HEK293T (cell line): ENCODE data around the gene USP34.

Experiments
- CTCF ChIA-PET: fragments of 350-600 bp; formaldehyde crosslinking; extraction: SDS; loops from one replicate; lab custom pipeline; 2021; ENCODE audit warnings: antibody characterized with exemption, inconsistent platforms; lab: Yijun Ruan, JAX
- POLR2A ChIA-PET: fragments of 350-600 bp; formaldehyde crosslinking; extraction: SDS; loops from one replicate; lab custom pipeline; 2020; ENCODE audit warnings: antibody characterized with exemption, inconsistent platforms; lab: Yijun Ruan, JAX
- DNase-seq: peaks from one replicate; pipeline ENCODE4 v3.0.0; 2012; ENCODE audit warnings: mixed read lengths; ENCODE audit errors: extremely low spot score
- ARNT ChIP-seq: fragments of 450-650 bp; IDR thresholded peaks from 2 replicates; pipeline ENCODE4 v1.6.1; 2017; ENCODE audit warnings: mild to moderate bottlenecking
- BHLHE40 ChIP-seq: fragments of 450-650 bp; IDR thresholded peaks from 2 replicates; pipeline ENCODE4 v1.6.1; 2016; ENCODE audit warnings: mild to moderate bottlenecking, moderate library complexity, borderline replicate concordance
- CTBP1 ChIP-seq: fragments of 450-650 bp; IDR thresholded peaks from 2 replicates; pipeline ENCODE4 v1.6.1; 2016; ENCODE audit warnings: borderline replicate concordance
- ELF4 ChIP-seq: fragments of 450-650 bp; IDR thresholded peaks from 2 replicates; pipeline ENCODE4 v1.6.1; 2017; ENCODE audit warnings: antibody characterized with exemption
- FOXA1 ChIP-seq: fragments of 450-650 bp; IDR thresholded peaks from 2 replicates; pipeline ENCODE4 v1.6.1; 2016; ENCODE audit warnings: mild to moderate bottlenecking
- FOXK2 ChIP-seq: fragments of 450-650 bp; IDR thresholded peaks from 2 replicates; pipeline ENCODE4 v1.6.1; 2016; ENCODE audit warnings: mild to moderate bottlenecking
- FOXM1 ChIP-seq: fragments of 450-650 bp; IDR thresholded peaks from 2 replicates; pipeline ENCODE4 v1.6.1; 2017; ENCODE audit warnings: mild to moderate bottlenecking, borderline replicate concordance
- HDGF ChIP-seq: fragments of 450-650 bp; IDR thresholded peaks from 2 replicates; pipeline ENCODE4 v1.6.1; 2017; ENCODE audit warnings: antibody characterized with exemption, borderline replicate concordance
- L3MBTL2 ChIP-seq: fragments of 450-650 bp; conservative IDR thresholded peaks from 2 replicates; pipeline ENCODE4 v1.6.1; 2016; ENCODE audit warnings: mild to moderate bottlenecking
- LEF1 ChIP-seq: fragments of 450-650 bp; IDR thresholded peaks from 2 replicates; pipeline ENCODE4 v1.6.1; 2017; ENCODE audit warnings: mild to moderate bottlenecking, borderline replicate concordance
- NFRKB ChIP-seq: fragments of 450-650 bp; IDR thresholded peaks from 2 replicates; pipeline ENCODE4 v1.6.1; 2016; ENCODE audit warnings: mild to moderate bottlenecking, moderate library complexity
- SP1 ChIP-seq: fragments of 450-650 bp; IDR thresholded peaks from 2 replicates; pipeline ENCODE4 v1.6.1; 2017
- SUZ12 ChIP-seq: fragments of 450-650 bp; IDR thresholded peaks from 2 replicates; pipeline ENCODE4 v1.6.1; 2016; ENCODE audit warnings: mild to moderate bottlenecking
- TARDBP ChIP-seq: fragments of 450-650 bp; IDR thresholded peaks from 2 replicates; pipeline ENCODE4 v1.6.1; 2016
- ZNF384 ChIP-seq: fragments of 450-650 bp; IDR thresholded peaks from 2 replicates; pipeline ENCODE4 v1.6.1; 2016
- TF ChIP-seq, protein P1 (sequence below): fragments of 450-650 bp; IDR thresholded peaks from 2 replicates; pipeline ENCODE4 v1.6.1; 2016

USP34 gene

DNA sequence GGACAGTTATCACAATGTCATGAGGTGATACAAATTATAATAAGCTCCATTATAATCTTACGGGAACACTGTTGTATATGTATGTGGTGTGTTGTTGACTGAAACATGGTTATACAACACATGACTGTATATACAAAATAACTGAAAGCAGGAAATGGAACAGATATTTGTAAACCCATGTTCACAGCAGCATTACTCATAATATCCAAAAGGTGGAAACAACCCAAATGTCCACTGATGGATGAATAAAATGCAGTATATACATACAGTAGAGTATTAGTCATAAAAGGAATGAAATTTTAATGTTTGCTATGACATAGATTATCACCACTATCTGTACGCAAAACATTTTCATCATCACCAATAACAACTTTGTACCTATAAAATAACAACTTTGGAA, 107.3 kb downstream of the USP34 start:
- ChIA-PET POLR2A (no interaction called here), CTCF (no interaction called here)
- TF ChIP-seq ELF4 (no peak), SP1 (no peak), L3MBTL2 (no peak), FOXM1 (no peak), BHLHE40 (no peak)
- TF ChIP-seq, protein P1, sequence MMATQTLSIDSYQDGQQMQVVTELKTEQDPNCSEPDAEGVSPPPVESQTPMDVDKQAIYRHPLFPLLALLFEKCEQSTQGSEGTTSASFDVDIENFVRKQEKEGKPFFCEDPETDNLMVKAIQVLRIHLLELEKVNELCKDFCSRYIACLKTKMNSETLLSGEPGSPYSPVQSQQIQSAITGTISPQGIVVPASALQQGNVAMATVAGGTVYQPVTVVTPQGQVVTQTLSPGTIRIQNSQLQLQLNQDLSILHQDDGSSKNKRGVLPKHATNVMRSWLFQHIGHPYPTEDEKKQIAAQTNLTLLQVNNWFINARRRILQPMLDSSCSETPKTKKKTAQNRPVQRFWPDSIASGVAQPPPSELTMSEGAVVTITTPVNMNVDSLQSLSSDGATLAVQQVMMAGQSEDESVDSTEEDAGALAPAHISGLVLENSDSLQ: no peak
- no peak for DNase-seq

DNA sequence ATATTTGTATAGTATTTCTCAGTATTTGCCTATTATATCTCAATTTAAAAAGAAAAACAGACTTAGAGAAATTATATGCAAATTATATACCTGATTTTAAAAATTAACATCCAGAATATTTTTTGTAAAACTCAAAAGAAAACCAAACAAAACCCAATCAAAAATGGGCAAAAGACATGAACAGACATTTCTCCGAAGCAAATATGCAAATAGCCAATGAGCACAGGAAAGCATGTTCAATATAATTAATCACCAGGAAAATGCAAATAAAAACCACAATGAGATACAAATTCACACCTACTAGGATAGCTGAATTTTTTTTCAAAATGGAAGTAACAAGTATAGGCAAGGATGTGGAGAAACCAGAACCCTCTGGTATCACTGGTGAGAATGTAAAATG, 108.0 kb downstream of the USP34 start:
- TF ChIP-seq TARDBP (no peak), ARNT (no peak), FOXK2 (no peak), FOXM1 (no peak), NFRKB (no peak), HDGF (no peak), CTBP1 (no peak), SUZ12 (no peak), ZNF384 (no peak), LEF1 (no peak), ELF4 (no peak), SP1 (no peak), FOXA1 (no peak), BHLHE40 (no peak), L3MBTL2 (no peak)
- TF ChIP-seq, protein P1: no peak
- ChIA-PET POLR2A (no interaction called here), CTCF (no interaction called here)
- DNase-seq: no peak

DNA sequence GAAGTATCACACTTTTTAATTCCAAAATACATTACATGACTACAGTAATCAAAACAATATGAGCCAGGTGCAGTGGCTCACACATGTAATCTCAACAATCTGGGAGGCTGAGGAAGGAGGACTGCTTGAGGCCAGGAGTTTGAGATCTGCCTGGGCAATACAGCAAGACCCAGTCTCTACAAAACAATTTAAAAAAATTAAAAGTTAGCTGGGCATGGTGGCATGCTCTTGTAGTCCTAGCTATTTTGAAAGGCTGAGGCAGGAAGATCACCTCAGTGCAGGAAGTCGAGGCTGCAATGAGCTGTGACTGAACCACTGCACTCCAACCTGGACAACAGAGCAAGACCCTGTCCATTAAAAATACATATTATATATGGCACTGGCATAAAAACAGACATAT, 109.8 kb downstream of the USP34 start:
- ChIA-PET POLR2A (no interaction called here), CTCF (no interaction called here)
- no peak for DNase-seq
- TF ChIP-seq FOXA1 (no peak), HDGF (no peak), FOXK2 (no peak), SP1 (no peak), BHLHE40 (no peak), CTBP1 (no peak), L3MBTL2 (no peak)
- TF ChIP-seq, protein P1: no peak

DNA sequence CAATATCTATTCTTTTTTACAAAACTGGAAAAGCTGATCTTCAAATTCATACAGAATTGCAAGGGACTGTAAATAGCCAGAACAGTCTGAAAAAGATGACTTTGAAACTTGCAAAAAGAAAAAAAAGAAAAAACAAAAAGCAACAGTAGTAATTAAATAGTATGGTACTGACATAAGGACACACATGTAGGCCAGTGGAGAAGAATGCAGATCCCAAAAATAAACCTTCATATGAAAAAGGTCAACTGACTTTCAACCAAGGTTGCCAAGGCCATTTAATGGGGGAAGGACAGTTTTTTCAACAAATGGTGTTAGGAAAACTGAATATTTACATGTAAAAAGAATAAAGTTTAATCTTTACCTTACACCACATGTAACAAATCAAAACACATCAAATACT, 111.8 kb downstream of the USP34 start:
- no peak for TF ChIP-seq ZNF384
- no peak for TF ChIP-seq SUZ12
- TF ChIP-seq NFRKB: no peak
- TF ChIP-seq ELF4: no peak
- TF ChIP-seq TARDBP: no peak
- TF ChIP-seq, protein P1: no peak
- no peak for TF ChIP-seq L3MBTL2
- TF ChIP-seq FOXM1: no peak
- no peak for TF ChIP-seq LEF1
- TF ChIP-seq FOXA1: no peak
- TF ChIP-seq HDGF: no peak
- TF ChIP-seq CTBP1: no peak
- no peak for TF ChIP-seq SP1
- TF ChIP-seq ARNT: no peak
- TF ChIP-seq BHLHE40: no peak
- no peak for TF ChIP-seq FOXK2
- POLR2A ChIA-PET: no interaction called here
- CTCF ChIA-PET: no interaction called here
- DNase-seq: no peak

DNA sequence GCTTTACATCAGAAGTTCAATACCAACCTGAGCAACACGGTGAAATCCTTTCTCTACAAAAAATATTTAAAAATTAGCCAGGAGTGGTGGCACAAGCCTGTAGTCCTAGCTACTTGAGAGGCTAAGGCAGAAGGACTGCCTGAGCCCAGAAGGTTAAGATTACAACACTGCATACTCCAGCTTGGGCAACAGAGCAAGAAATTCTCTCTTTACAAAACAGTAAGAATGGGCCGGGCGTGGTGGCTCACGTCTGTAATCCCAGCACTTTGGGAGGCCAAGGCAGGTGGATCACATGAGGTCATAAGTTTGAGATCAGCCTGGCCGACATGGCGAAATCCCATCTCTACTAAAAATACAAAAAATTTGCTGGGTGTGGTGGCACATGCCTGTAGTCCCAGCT, 113.2 kb downstream of the USP34 start:
- ChIA-PET CTCF (no interaction called here), POLR2A (interaction anchor here (0.6 kb wide), 1 partner anchor 100 kb away, joined by 3 read pairs; no protein-coding TSS in a partner anchor)
- no peak for DNase-seq
- TF ChIP-seq ARNT (no peak), BHLHE40 (no peak)
- TF ChIP-seq, protein P1: no peak

DNA sequence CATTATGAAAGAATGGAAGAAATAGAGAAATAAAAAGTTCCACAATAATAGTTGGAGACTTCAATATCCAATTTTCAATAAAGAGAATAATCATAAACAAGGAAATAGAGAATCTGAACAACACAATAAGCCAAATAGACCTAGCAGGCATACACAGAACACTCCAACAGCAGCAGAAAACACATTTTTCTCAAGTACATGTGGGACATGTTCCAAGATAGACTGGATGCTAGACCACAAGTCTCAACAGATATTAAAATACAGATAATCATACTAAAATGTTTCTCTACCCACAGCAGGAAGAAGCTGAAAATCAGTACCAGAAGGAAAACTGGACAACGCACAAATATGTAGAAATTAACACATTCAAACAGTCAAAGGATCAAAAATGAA, 113.9 kb downstream of the USP34 start:
- TF ChIP-seq TARDBP (no peak), ARNT (no peak), ZNF384 (no peak), FOXM1 (no peak), SUZ12 (no peak), NFRKB (no peak)
- TF ChIP-seq, protein P1: no peak
- POLR2A ChIA-PET: no interaction called here
- CTCF ChIA-PET: no interaction called here
- no peak for DNase-seq
